K562 (cell line): ENCODE data around the gene CALML6. TPM values are rescaled to one million over a fixed set of nuclear protein-coding genes. Genes with fewer than 3 reads are reported as not detected.

Experiments used
- ATAC-seq: fragments of 200-7000 bp; cut with Tn5 transposase; 3 replicates; pipeline ENCODE4 v1.9.1; 2020; ENCODE audit warnings: moderate library complexity
- BruUV-seq: library from RNA; stranded (reverse); fragments of 400-500 nt; replicated peaks from 2 replicates; lab custom pipeline; 2021; lab: Mats Ljungman, UMichigan
- CTCF ChIA-PET: fragments of 300-600 bp; formaldehyde crosslinking; extraction: SDS; loops from one replicate; lab custom pipeline; 2021; ENCODE audit warnings: low intra/inter-chr PET ratio; lab: Yijun Ruan, JAX
- POLR2A ChIA-PET: fragments of 300-600, 350-650 bp; sonication (Branson Sonifier 250); formaldehyde crosslinking; extraction: SDS; loops from one replicate; lab custom pipeline; 2021; ENCODE audit warnings: antibody characterized with exemption, inconsistent platforms; lab: Yijun Ruan, JAX
- DNase-seq, 4 experiments: peaks; one replicate each; pipeline versions ENCODE4 v3.0.0 to v3.0.0-alpha.2; 2011 to 2018; ENCODE audit warnings: low spot score in 3 of 4, mixed read lengths in 3 of 4; ENCODE audit errors: extremely low read depth in 1 of 4
- FAIRE-seq: peaks from 2 replicates; lab custom pipeline; 2011; peaks lifted over from hg19 to GRCh38; lab: Jason Lieb, UNC
- H2AFZ ChIP-seq: 2 replicates; pipeline ENCODE4 v1.6.0; 2011; ENCODE audit warnings: low read depth, low read length, control low read depth, inconsistent platforms
- H3K27ac ChIP-seq: fragments of 200-600 bp; 3 replicates; pipeline ENCODE4 v1.8.0; 2011; ENCODE audit warnings: low read depth, mild to moderate bottlenecking, control low read depth, inconsistent platforms, low read length, moderate library complexity, mixed read lengths; ENCODE audit errors: extremely low read depth
- H3K27me3 ChIP-seq, 2 experiments: fragments of 300-600 bp in 1 of 2; 2 replicates in 1 of 2; 3 replicates in 1 of 2; pipeline versions ENCODE4 v1.6.0 to v1.8.0; 2011; ENCODE audit warnings: inconsistent platforms in 2 of 2, low read length in 2 of 2, mild to moderate bottlenecking in 1 of 2, mixed read lengths in 1 of 2, moderate library complexity in 1 of 2; ENCODE audit not compliant: control insufficient read depth in 2 of 2, insufficient read depth in 2 of 2
- H3K36me3 ChIP-seq: fragments of 300-600 bp; 3 replicates; pipeline ENCODE4 v1.8.0; 2011; ENCODE audit warnings: mild to moderate bottlenecking, low read length, inconsistent platforms; ENCODE audit not compliant: control insufficient read depth, insufficient read depth
- H3K4me1 ChIP-seq, 2 experiments: fragments of 200-600 bp in 1 of 2; replicated peaks in 1 of 2; 2 replicates in 1 of 2; 3 replicates in 1 of 2; pipeline versions ENCODE4 v1.5.1 to v1.8.0; 2011; ENCODE audit warnings: inconsistent platforms in 2 of 2, low read length in 2 of 2, mild to moderate bottlenecking in 1 of 2, mixed read lengths in 1 of 2, moderate library complexity in 1 of 2; ENCODE audit not compliant: control insufficient read depth in 2 of 2, insufficient read depth in 2 of 2
- H3K4me2 ChIP-seq: 2 replicates; pipeline ENCODE4 v1.6.1; 2011; ENCODE audit warnings: low read length, control low read depth, inconsistent platforms, mixed read lengths; ENCODE audit not compliant: insufficient read depth
- H3K4me3 ChIP-seq: fragments of 200-600 bp; sonication (generic), shearing (Covaris generic); 2 replicates; pipeline ENCODE4 v1.5.1; 2016; ENCODE audit warnings: control low read depth, inconsistent platforms
- H3K79me2 ChIP-seq: fragments of 200-600 bp; 3 replicates; pipeline ENCODE4 v1.8.0; 2011; ENCODE audit warnings: low read length, inconsistent platforms; ENCODE audit not compliant: control insufficient read depth, insufficient read depth
- H3K9ac ChIP-seq, 2 experiments: 2 replicates each; pipeline versions ENCODE4 v1.6.0 to v1.6.1; 2011; ENCODE audit warnings: low read depth in 2 of 2, low read length in 2 of 2, control low read depth in 1 of 2, inconsistent platforms in 1 of 2, mild to moderate bottlenecking in 1 of 2, mixed read lengths in 1 of 2; ENCODE audit not compliant: insufficient read depth in 1 of 2
- H3K9me1 ChIP-seq: one replicate; pipeline ENCODE4 v1.6.0; 2011; ENCODE audit warnings: inconsistent platforms, mild to moderate bottlenecking, low read length, moderate library complexity; ENCODE audit not compliant: control insufficient read depth, insufficient read depth
- H3K9me3 ChIP-seq: replicated peaks from 2 replicates; pipeline ENCODE4 v1.5.1; 2011; ENCODE audit warnings: low read depth, low read length, inconsistent platforms; ENCODE audit not compliant: control insufficient read depth, insufficient read depth
- H4K20me1 ChIP-seq: replicated peaks from 2 replicates; pipeline ENCODE4 v1.6.1; 2011; ENCODE audit warnings: low read length, inconsistent platforms, mixed read lengths; ENCODE audit not compliant: control insufficient read depth, insufficient read depth
- ARNT ChIP-seq, 2 experiments: fragments of 450-650 bp; IDR thresholded peaks; 2 replicates each; pipeline ENCODE4 v1.6.1; 2016; ENCODE audit warnings: mild to moderate bottlenecking in 1 of 2
- CBX2 ChIP-seq: fragments of 200-600 bp; sonication (generic); IDR thresholded peaks from one replicate; pipeline ENCODE4 v1.6.1; 2012; ENCODE audit warnings: mild to moderate bottlenecking, low read length, inconsistent platforms; ENCODE audit not compliant: insufficient read depth, poor library complexity, severe bottlenecking
- ELF4 ChIP-seq: fragments of 450-650 bp; formaldehyde crosslinking; IDR thresholded peaks from 2 replicates; pipeline ENCODE4 v1.4.0; 2022; ENCODE audit warnings: missing genetic modification characterization
- FOXA3 ChIP-seq, 2 experiments: fragments of 450-650 bp in 1 of 2; sonication (generic) in 1 of 2; formaldehyde crosslinking; IDR thresholded peaks in 1 of 2; conservative IDR thresholded peaks in 1 of 2; 2 replicates each; pipeline versions ENCODE4 v1.4.0 to v1.8.0; 2020 to 2022; ENCODE audit warnings: mild to moderate bottlenecking in 2 of 2, missing genetic modification reagents in 1 of 2
- GABPB1 ChIP-seq: sonication (generic); formaldehyde crosslinking; IDR thresholded peaks from 2 replicates; pipeline ENCODE4 v1.8.0; 2022; ENCODE audit warnings: mild to moderate bottlenecking, missing genetic modification reagents
- MTA3 ChIP-seq: fragments of 450-650 bp; formaldehyde crosslinking; IDR thresholded peaks from 2 replicates; pipeline ENCODE4 v1.6.1; 2017; ENCODE audit warnings: mild to moderate bottlenecking, borderline replicate concordance
- RBM34 ChIP-seq: fragments of 200-400 bp; formaldehyde crosslinking; IDR thresholded peaks from 2 replicates; pipeline ENCODE4 v1.6.1; 2018; ENCODE audit warnings: low read length, borderline replicate concordance; ENCODE audit not compliant: insufficient read depth
- RCOR1 ChIP-seq, 2 experiments: IDR thresholded peaks; 2 replicates each; pipeline ENCODE4 v1.6.1; 2012; ENCODE audit warnings: low read depth in 2 of 2, low read length in 2 of 2, borderline replicate concordance in 1 of 2, improper control_type of control experiment in 1 of 2
- SRF ChIP-seq, 2 experiments: fragments of 250-450, 450-650 bp in 1 of 2; sonication (Bioruptor Pico) in 1 of 2; sonication (generic) in 1 of 2; formaldehyde crosslinking; IDR thresholded peaks; 2 replicates each; pipeline versions ENCODE4 v1.5.0 to v1.5.1; 2020 to 2022; ENCODE audit warnings: mild to moderate bottlenecking in 1 of 2, missing genetic modification reagents in 1 of 2
- TBL1XR1 ChIP-seq, 2 experiments: IDR thresholded peaks; 2 replicates each; pipeline ENCODE4 v1.6.1; 2012; ENCODE audit warnings: improper control_type of control experiment in 2 of 2, low read length in 2 of 2, mild to moderate bottlenecking in 1 of 2
- TEAD1 ChIP-seq, 2 experiments: fragments of 450-650 bp in 1 of 2; sonication (generic) in 1 of 2; formaldehyde crosslinking; IDR thresholded peaks; 2 replicates each; pipeline versions ENCODE4 v1.4.0 to v1.8.0; 2020 to 2022; ENCODE audit warnings: mild to moderate bottlenecking in 2 of 2, missing genetic modification reagents in 1 of 2
- ZFP36 ChIP-seq: fragments of 150-350 bp; IDR thresholded peaks from 2 replicates; pipeline ENCODE4 v1.6.1; 2018; ENCODE audit warnings: low read length, low read depth; ENCODE audit not compliant: partially characterized antibody
- ZKSCAN1 ChIP-seq: fragments of 150-350 bp; IDR thresholded peaks from 2 replicates; pipeline ENCODE4 v1.6.1; 2016; ENCODE audit warnings: low read depth, low read length
- ZNF12 ChIP-seq: sonication (generic); formaldehyde crosslinking; IDR thresholded peaks from 2 replicates; pipeline ENCODE4 v1.4.0; 2020; ENCODE audit warnings: mild to moderate bottlenecking, missing genetic modification reagents
- ZNF165 ChIP-seq: fragments of 250-450 bp; sonication (Bioruptor Pico); IDR thresholded peaks from 2 replicates; pipeline ENCODE4 v1.4.0; 2020; ENCODE audit warnings: borderline replicate concordance
- ZNF408 ChIP-seq: fragments of 250-450 bp; sonication (Bioruptor Pico); IDR thresholded peaks from 2 replicates; pipeline ENCODE4 v1.4.0; 2020; ENCODE audit warnings: low read depth, mild to moderate bottlenecking, moderate library complexity
- ZNF436 ChIP-seq: fragments of 250-450, 450-650 bp; sonication (Bioruptor Pico); formaldehyde crosslinking; IDR thresholded peaks from 2 replicates; pipeline ENCODE4 v1.7.0; 2020; ENCODE audit warnings: mild to moderate bottlenecking
- ZNF764 ChIP-seq: fragments of 250-450 bp; sonication (Bioruptor Pico); IDR thresholded peaks from 2 replicates; pipeline ENCODE4 v1.4.0; 2020; ENCODE audit warnings: low read depth, mild to moderate bottlenecking, moderate library complexity
- WGBS: fragments of 100-300 bp; shearing (Covaris generic); methylation state at CpG from one replicate; pipeline ENCODE4 v1.1.6; 2016; ENCODE audit warnings: low coverage, mixed read lengths; ENCODE audit not compliant: insufficient coverage; ENCODE audit errors: missing lambda C conversion rate; 5-methylcytosine and 5-hydroxymethylcytosine counted together
- in situ Hi-C: fragments of 300-500 bp; cut with MboI; formaldehyde crosslinking; loops from 4 replicates; pipeline ENCODE4 v1.15.0; 2018; ENCODE audit warnings: inconsistent platforms, mixed read lengths
- intact Hi-C: fragments of 100-400 bp; cut with micrococcal nuclease; formaldehyde crosslinking; loops from 2 replicates; pipeline ENCODE4 v1.14.2; 2022
- polyA plus RNA-seq, 8 experiments: library from polyadenylated mRNA; depleted of rRNA in 4 of 8; stranded (reverse) in 5 of 8; unstranded in 3 of 8; fragments of >200 nt; fragmentation: Nextera tagmentation in 2 of 8; fragmentation: Illumina TruSeq in 1 of 8; extraction: Ambion mirVana in 2 of 8; extraction: Trizol in 1 of 8; gene quantifications; 2 replicates each; pipeline versions ENCODE4 v1.2.1 to v1.2.3, GENCODE V29; 2011 to 2014; ENCODE audit warnings: inconsistent platforms in 1 of 8, missing spikeins in 1 of 8
- total RNA-seq, 7 experiments: library from RNA; depleted of rRNA in 6 of 7; stranded (reverse); fragments of >200 nt in 6 of 7; fragmentation: Illumina TruSeq in 2 of 7; extraction: Trizol in 2 of 7; gene quantifications; 2 replicates each; pipeline versions ENCODE4 v1.2.1 to v1.2.3, GENCODE V29; 2011 to 2021; ENCODE audit warnings: low replicate concordance in 1 of 7
- TF ChIP-seq, protein P1 (sequence below): fragments of 250-450 bp; sonication (Bioruptor Pico); IDR thresholded peaks from 2 replicates; pipeline ENCODE4 v1.5.1; 2021; ENCODE audit warnings: mild to moderate bottlenecking
- TF ChIP-seq, protein P2 (sequence below): sonication (generic); formaldehyde crosslinking; IDR thresholded peaks from 2 replicates; pipeline ENCODE4 v1.9.0; 2022; ENCODE audit warnings: mild to moderate bottlenecking, missing genetic modification reagents

The CALML6 gene
- total and polyA plus RNA-seq, 9 of the 15 experiments (the other 6 are each of a cell fraction or from before 2014, with no cell fraction given): 0.14 TPM; not detected in 8

DNA sequence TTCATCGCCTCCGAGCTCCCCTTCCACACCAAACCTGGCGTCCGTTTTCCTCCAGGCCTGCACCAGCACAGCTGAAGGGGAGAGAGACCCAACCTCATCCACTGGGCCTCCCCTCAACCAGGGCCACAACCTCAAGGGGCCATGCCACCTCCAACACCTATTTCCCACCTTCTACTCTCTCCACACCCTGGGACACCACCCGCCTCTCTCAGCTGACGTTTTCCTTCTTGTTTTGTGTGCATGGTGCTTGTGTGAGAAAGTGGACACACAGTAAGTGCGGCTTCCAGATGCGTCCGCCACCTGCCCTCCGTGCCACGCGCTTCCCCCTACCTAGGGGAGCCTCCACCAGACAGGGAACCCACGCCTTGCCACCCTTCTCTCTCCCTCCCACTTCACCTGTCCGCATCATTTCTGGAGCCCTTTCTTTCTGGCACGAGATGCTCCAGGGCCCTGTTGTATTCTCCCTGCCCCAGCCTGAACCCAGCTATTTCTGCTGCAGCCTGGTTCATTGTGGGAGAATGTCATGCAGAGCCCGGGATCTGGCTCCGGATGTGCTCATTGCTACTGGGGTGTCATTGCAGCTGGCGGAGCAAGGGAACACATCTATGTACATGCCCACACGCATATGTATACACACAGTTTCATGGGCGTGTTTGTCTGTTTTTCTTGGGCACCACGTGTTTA, 22.8 kb upstream of the CALML6 start:
- peak; percentile 54 for FAIRE-seq
- TF ChIP-seq ZNF12 (no peak), CBX2 (no peak), TBL1XR1 (IDR thresholded peaks at IDR 0.05; ENCODE audit: low read length in 2 of 2) (no peak), ZNF764 (CRISPR knock-in tag) (no peak), TEAD1 (CRISPR knock-in tag; IDR thresholded peaks at IDR 0.05) (no peak; a peak in 1 of 4 replicates), RBM34 (no peak), ZKSCAN1 (no peak), ELF4 (no peak; the same call in 1 of the 2 replicates), ZNF408 (no peak), ZNF436 (CRISPR knock-in tag) (no peak), GABPB1 (CRISPR knock-in tag) (no peak), SRF (CRISPR knock-in tag; IDR thresholded peaks at IDR 0.05) (no peak), RCOR1 (IDR thresholded peaks at IDR 0.05; ENCODE audit: borderline replicate concordance in 1 of 2, low read depth in 2 of 2, low read length in 2 of 2) (no peak), ZNF165 (CRISPR knock-in tag) (no peak), MTA3 (no peak), ZFP36 (no peak), ARNT (IDR thresholded peaks at IDR 0.05) (no peak), FOXA3 (CRISPR knock-in tag; conservative IDR thresholded peaks at IDR 0.05 in 1 of 2, IDR thresholded peaks at IDR 0.05 in 1 of 2) (peak in 1 of 2 experiments; percentile 64; a peak in 1 of 4 replicates)
- TF ChIP-seq, protein P1, sequence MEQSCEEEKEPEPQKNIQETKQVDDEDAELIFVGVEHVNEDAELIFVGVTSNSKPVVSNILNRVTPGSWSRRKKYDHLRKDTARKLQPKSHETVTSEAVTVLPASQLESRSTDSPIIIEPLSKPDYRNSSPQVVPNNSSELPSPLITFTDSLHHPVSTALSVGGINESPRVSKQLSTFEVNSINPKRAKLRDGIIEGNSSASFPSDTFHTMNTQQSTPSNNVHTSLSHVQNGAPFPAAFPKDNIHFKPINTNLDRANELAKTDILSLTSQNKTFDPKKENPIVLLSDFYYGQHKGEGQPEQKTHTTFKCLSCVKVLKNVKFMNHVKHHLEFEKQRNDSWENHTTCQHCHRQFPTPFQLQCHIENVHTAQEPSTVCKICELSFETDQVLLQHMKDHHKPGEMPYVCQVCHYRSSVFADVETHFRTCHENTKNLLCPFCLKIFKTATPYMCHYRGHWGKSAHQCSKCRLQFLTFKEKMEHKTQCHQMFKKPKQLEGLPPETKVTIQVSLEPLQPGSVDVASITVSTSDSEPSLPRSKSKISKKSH (CRISPR knock-in tag): no peak
- TF ChIP-seq, protein P2, sequence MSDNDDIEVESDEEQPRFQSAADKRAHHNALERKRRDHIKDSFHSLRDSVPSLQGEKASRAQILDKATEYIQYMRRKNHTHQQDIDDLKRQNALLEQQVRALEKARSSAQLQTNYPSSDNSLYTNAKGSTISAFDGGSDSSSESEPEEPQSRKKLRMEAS: peak; percentile 4; the same call in 1 of the 2 replicates

More for the DNA sequence above, 22.8 kb upstream of the CALML6 start:
- ATAC-seq (no peak), DNase-seq (no peak)
- H3K9ac ChIP-seq: peak overlapping the region; percentile 70 to 96
- H3K9me3 ChIP-seq: no peaks in the 10 kb centered on the region
- peaks cover 12% of the 10 kb centered on the region; the same call in 2 of the 3 replicates for H3K36me3 ChIP-seq
- peak overlapping the region; percentile 85 for H3K4me3 ChIP-seq
- H3K27me3 ChIP-seq: peaks cover 0 to 14% of the 10 kb centered on the region in 2 experiments; a peak in 2 of 5 replicates
- peaks cover 14% of the 10 kb centered on the region for H4K20me1 ChIP-seq
- H3K4me1 ChIP-seq: peaks cover 29 to 70% of the 10 kb centered on the region in 2 experiments
- CTCF ChIA-PET: no interaction called here
- in situ Hi-C loops: no loop called here
- peaks cover 44% of the 10 kb centered on the region for H3K79me2 ChIP-seq
- peaks cover 3% of the 10 kb centered on the region for H3K9me1 ChIP-seq
- intact Hi-C loops: no loop called here
- POLR2A ChIA-PET: interaction anchor here (1.1 to 1.3 kb wide), 2 partner anchors 8 to 15 kb away, joined by 5 to 8 read pairs; no protein-coding TSS in a partner anchor
- peak overlapping the region; percentile 93 for H2AFZ ChIP-seq
- BruUV-seq: no TSS peak
- H3K27ac ChIP-seq: peak overlapping the region; percentile 82
- H3K4me2 ChIP-seq: peak overlapping the region; percentile 88
- 70% methylated on average over 15 of the region's 21 CpGs for WGBS
